Endothelial cell of umbilical vein (primary cell): ENCODE measurements around the gene CMBL.
A peak's percentile ranks its signal among the peaks of the same experiment; 100 is the strongest.

ENCODE experiments used
- CTCF ChIP-seq, 2 donors: IDR thresholded peaks; 1 replicate in 1 of 2; 2 replicates in 1 of 2; pipeline ENCODE4 v1.5.1; 2011; ENCODE audit warnings: low read length in 2 of 2, mild to moderate bottlenecking in 2 of 2, moderate library complexity in 2 of 2, control low read depth in 1 of 2, inconsistent platforms in 1 of 2, low read depth in 1 of 2; ENCODE audit not compliant: insufficient read depth in 1 of 2; ENCODE audit errors: extremely low read depth in 1 of 2
- EZH2 ChIP-seq: IDR thresholded peaks from 2 replicates; pipeline ENCODE4 v1.6.1; 2012; ENCODE audit warnings: borderline replicate concordance, low read depth, mild to moderate bottlenecking, moderate library complexity, low read length, inconsistent platforms; ENCODE audit not compliant: severe bottlenecking
- GATA2 ChIP-seq: IDR thresholded peaks from 2 replicates; pipeline ENCODE4 v1.7.0; 2011; ENCODE audit warnings: low read depth, mild to moderate bottlenecking, moderate library complexity, mixed read lengths, low read length; ENCODE audit not compliant: insufficient read length, insufficient read depth
- JUN ChIP-seq: IDR thresholded peaks from 2 replicates; pipeline ENCODE4 v1.6.1; 2011; ENCODE audit warnings: borderline replicate concordance, low read depth; ENCODE audit not compliant: insufficient read length, insufficient read depth
- MAX ChIP-seq: IDR thresholded peaks from 2 replicates; pipeline ENCODE4 v1.6.1; 2011; ENCODE audit not compliant: insufficient read depth, insufficient read length
- MYC ChIP-seq: IDR thresholded peaks from one replicate; pipeline ENCODE4 v1.6.1; 2011; ENCODE audit warnings: mild to moderate bottlenecking, low read depth, low read length
- POLR2A ChIP-seq: IDR thresholded peaks from 2 replicates; pipeline ENCODE4 v1.6.1; 2012; ENCODE audit warnings: low read depth, mild to moderate bottlenecking, control low read depth, low read length
- POLR2AphosphoS5 ChIP-seq: IDR thresholded peaks from 2 replicates; pipeline ENCODE4 v1.6.1; 2012; ENCODE audit warnings: low read depth, mild to moderate bottlenecking, control low read depth, low read length, moderate library complexity; ENCODE audit not compliant: insufficient read depth

GRCh38 chr5:10333154-10334006, 25.7 kb upstream of the CMBL start:
- TF ChIP-seq CTCF (IDR thresholded peaks at IDR 0.05; ENCODE audit: extremely low read depth in 1 of 2, insufficient read depth in 1 of 2, low read depth in 1 of 2, low read length in 2 of 2): peak in 1 of 2 donors; percentile 30
- no peak for TF ChIP-seq POLR2A
- peak; percentile 65 for TF ChIP-seq EZH2
- TF ChIP-seq MAX: no peak
- no peak for TF ChIP-seq JUN
- no peak for TF ChIP-seq MYC
- no peak for TF ChIP-seq POLR2AphosphoS5
- no peak for TF ChIP-seq GATA2
